Islet of Langerhans (tissue), 1 donor: ENCODE measurements around the gene RAPGEF6.
"Not testable (repeated sequence)": the region's sequence is repeated elsewhere in the genome, so short reads cannot be mapped to it uniquely, and the experiment has no call there.

Experiments used
- FAIRE-seq: peaks from one replicate; lab custom pipeline; 2011; peaks lifted over from hg19 to GRCh38; lab: Jason Lieb, UNC

Gene RAPGEF6

DNA sequence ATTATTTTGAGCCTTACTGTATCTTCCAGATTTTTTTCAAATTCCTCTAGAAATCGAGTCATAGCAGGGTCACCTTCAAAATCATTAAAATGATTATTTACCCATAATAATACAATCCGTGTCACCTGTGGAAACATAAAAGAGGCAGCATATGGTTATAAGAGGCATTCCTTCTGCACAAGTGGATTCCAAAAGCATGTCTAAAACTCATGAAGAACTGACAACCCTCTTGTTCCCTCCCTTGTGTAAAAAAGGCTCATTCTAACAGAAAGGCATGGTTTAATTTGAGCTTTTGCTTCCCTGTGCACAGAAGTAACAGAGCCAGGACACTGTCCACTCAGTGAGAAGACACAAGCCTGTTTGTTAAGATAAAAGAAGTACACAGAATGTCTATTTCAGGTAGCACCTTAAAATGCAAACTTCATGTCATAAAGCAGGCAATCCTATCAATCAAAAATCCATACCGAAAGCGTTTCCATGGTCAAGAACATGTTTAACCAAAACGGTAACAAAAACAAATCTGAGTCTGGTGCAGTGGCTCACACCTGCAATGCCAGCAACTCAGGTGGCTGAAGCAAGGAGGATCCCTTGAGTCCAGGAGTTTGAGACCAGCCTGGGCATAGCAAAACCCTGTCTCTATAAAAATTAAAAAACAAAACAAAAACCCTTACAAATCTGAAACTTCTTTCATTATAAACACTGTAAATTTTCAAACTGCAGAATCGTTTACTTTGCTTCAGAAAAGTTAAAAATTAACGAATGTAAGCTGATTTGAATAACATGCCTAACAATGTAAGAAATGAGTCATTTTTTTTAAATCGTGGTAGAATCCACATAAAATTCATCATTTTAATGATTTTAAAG lies 139.3 kb downstream of the RAPGEF6 start:
- peak; percentile 49 for FAIRE-seq

GRCh38 chr5:131491749-131492148 lies 143.3 kb downstream of the RAPGEF6 start:
- FAIRE-seq = no peak

GRCh38 chr5:131488463-131488862 lies 146.6 kb downstream of the RAPGEF6 start:
- no peak for FAIRE-seq

DNA sequence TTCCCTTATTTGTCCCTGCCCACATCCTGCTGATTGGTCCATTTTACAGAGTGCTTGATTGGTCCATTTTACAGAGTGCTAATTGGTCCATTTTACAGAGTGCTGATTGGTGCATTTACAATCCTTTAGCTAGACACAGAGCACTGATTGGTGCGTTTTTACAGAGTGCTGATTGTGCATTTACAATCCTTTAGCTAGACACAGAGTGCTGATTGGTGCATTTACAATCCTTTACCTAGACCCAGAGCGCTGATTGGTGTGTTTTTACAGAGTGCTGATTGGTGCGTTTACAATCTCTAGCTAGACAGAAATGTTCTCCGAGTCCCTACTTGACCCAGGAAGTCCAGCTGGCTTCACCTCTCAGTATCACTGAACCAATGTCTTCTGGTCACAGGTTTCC lies 147.7 kb downstream of the RAPGEF6 start:
- not testable (repeated sequence) for FAIRE-seq

DNA sequence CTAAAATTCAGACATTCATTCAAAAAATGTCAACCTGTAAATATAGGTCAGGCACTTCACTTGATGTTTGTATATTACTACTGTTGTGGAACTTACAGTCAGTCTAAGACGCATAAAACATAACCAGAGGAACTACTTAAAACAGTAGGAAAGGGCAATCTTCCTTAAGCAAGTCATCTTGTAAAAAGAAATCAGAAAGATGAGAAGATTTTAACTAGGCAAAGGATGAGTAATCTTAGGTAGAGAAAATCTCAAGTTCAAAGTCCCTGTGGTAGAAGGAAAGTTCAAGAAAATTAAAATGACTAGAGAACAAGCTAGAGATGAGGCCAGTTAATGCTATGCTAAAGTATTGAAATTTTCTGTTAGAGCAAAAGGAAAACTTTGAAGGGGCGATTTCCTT lies 152.4 kb downstream of the RAPGEF6 start:
- no peak for FAIRE-seq

DNA sequence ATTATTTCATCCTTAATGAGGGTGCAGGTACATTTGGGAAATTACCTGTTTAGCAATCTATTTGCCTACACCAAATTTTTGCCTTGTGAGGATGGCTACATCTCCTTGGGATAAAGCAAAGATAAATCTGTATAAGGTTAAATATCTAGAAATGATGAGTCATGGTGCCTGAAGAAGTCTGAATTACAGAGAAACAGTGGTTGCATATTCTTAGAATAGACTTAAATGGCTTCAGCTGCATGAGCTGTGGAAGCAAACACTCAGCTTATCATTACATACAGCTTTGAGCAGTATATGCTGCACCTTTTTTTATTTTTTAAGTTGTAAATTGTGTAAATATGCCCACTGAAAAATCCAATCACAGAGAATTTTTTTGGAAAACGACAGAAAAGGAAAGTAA lies 153.5 kb downstream of the RAPGEF6 start:
- no peak for FAIRE-seq

- no peak for FAIRE-seq
Measured at GRCh38 chr5:131475541-131475941, 159.5 kb downstream of the RAPGEF6 start.

DNA sequence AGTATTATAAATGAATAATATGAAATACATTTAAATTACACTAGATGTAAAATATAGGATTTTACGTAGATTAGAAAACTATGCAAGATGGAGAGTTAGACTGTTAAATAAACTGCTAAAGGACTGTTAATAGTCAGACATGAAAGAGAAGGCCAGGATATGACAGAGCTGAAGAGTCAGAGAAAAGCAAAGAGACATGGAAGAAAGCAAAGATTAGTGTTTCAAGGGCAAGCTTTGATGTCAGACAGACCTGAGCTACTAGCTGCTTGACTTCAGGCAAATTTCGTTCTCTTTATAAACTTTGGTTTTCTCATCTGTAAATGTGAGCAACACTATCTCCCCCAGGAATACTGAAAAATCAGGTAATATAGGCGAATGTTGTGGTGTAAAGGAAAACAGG lies 161.3 kb downstream of the RAPGEF6 start:
- FAIRE-seq = no peak

GRCh38 chr5:131466171-131466766 lies 168.8 kb downstream of the RAPGEF6 start:
- no peak for FAIRE-seq

DNA sequence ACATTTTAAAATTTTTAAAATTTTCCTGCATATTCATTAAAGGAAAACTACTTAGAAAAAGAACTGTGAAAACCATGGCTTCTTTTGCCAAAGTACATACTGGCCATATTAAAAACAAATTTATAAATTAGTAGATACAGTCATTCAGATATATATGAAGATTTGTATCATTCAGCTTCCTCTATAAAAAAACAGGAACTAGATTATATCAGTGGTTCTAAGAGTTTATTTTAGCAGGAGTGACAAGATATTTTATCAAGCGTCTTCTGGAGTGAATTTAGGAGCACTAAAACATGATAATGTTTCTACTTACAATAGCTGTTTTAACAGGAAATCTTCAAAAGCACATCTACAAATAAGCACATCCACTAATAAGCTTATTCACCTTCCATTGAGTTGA lies 171.4 kb downstream of the RAPGEF6 start:
- no peak for FAIRE-seq

DNA sequence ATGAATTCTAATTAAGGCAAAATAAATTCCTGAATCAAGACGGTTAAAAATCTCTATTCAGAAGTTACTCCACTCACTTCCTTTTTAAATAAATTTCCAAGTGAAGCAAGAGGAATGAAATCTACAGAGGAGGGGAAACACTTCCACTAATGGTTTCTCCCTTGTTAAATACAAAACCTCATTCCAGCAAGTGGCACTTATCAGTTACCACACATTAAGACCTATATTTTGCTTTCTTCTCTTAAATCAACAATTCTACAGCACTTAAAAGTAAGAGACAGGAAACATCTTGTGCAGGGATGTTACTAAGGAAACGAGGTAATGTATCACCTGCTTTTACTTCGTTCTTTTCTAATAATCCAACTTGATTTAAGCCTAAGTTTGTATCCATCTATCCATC lies 172.6 kb downstream of the RAPGEF6 start:
- FAIRE-seq = no peak

GRCh38 chr5:131461742-131462141 lies 173.3 kb downstream of the RAPGEF6 start:
- no peak for FAIRE-seq

DNA sequence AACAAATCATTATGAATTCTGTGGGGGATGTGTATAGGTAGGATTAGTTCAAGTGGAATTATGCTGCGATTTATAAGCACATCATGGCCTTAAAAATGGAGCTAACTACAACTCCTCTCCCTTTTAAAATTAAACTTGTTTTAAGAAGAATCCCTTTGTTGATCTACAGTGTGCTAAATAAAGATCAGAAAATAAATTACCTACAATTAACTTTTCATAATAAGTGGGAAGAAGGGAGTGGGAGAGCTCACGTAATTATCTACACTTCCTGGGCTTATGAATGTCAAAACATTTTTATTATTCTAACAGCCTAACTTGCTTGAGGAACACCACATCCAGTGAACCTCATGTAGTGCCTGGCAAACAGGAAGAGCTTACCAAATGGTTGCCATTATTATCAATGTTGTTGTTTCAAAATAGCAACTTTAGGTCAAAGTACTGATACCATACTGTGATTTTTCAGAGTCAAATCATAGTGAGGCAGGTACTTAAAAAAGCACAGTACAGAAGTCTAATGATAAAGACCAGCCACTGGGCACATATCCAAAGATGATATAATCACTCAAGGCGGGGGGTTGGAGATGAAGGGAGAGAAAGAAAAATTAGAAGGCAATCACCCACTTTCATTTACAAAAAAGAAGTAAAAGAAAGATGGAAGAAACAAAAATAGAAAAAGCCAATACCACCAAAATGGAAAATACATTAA lies 174.0 kb downstream of the RAPGEF6 start:
- FAIRE-seq = no peak

GRCh38 chr5:131460133-131460532 lies 174.9 kb downstream of the RAPGEF6 start:
- no peak for FAIRE-seq

DNA sequence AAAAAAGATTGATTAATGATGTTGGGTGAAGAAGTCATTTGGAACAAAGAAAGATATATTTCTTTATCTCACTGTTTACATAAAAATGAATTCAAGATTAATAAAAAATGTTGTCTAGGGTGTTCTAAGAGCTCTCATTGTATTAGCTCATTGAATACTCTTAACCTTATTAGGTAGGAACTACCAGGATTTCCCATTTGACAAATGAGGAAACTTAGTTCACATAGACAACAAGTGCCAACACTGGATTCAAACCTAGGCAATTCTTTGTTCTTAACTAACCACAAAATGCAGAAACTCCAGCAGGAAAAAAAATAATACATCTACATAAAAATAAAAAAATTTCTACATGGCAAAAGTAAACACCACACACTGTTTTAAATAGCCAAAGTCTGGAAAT lies 175.8 kb downstream of the RAPGEF6 start:
- FAIRE-seq = no peak

DNA sequence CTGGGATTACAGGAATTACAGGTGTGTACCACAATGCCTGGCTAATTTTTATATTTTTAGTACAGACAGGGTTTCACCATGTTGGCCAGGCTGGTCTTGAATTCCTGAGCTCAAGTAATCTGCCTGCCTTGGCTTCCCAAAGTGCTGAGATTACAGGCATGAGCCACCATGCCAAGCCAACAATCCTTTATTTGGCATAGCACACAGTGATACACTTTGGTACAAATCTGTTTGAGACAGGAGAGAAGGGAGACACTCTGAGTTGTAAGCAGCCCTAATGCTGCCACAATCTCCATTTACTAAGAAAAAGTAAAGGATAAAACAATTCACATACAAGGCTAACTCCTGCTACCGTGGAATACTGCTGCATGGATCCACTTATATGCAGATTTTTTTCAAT lies 177.8 kb downstream of the RAPGEF6 start:
- FAIRE-seq = no peak

DNA sequence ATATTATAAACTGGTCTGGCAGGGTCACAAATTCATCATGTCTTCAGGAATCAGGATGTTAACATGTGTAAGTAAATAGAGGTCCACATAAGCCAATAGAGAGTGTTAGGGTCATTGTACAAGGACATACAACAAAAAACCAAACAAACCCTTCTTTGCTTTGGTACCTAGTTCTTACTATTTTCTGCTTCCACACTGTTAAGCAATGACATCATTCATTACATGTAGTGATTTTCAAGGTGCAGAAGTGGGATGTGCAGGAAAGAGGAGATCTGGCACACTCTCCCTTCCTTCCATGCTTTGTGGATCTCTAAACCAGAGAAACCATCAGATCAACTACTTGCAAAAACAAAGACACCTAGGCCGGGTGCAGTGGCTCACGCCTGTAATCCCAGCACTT lies 184.1 kb downstream of the RAPGEF6 start:
- no peak for FAIRE-seq

DNA sequence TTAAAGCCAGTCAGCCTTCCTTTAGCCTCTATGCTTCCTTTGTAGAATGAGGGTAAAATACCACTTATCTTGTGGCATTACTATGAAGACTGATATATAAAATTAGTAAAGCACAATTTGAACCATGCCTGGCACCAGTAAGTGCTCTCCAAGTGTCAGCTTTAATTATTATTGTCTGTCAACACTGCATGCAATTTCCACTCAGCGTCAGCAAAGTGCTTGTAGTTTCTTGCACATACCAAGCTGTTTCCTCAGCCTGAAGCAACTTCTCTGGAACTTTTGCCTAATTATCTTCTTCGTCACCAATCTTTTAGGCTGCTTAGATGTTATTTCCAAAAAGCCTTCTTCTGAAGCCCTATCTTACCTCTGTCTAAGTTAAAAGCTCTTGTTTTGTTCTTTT lies 193.8 kb downstream of the RAPGEF6 start:
- no peak for FAIRE-seq

GRCh38 chr5:131436081-131436480 lies 198.9 kb downstream of the RAPGEF6 start:
- no peak for FAIRE-seq

DNA sequence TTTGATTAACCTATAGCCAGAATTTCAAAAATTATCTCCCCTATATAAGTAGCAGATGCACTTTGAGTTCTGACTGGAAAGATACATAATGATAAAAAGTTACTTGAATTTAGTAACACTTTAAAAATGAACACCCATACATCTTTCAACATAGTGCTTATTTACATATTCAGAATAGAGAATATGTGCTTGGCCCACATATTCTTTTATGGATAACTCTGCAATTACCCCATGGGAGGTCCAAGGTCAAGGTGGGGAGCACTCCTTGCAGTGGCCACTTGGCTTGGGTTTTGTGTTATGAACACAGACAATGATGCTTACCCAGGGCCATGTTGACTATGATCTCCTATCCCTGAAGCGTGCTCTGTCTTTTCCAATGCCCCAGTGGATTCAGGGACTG lies 201.9 kb downstream of the RAPGEF6 start:
- no peak for FAIRE-seq

- no peak for FAIRE-seq
Measured at GRCh38 chr5:131431794-131432193, 203.2 kb downstream of the RAPGEF6 start.

- FAIRE-seq = no peak
Measured at GRCh38 chr5:131430794-131431193, 204.2 kb downstream of the RAPGEF6 start.

DNA sequence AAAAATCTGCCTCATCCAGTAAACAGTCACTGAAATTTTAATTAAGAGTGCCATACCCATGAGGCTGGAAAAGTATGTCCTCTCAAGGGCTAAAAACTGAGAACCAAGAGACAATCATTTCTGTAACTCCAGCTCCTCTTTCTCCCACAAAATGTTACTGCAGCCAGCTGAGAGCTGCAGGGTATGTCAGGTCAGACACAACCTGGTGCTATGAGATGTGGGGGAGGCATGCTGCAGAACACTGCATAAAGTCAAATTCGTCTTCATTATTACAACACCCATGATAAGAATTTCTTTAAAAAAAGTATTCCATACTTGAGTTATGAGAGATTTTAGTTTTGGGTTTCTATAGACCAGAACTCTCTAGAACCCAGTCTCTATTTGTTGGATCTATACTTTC lies 209.0 kb downstream of the RAPGEF6 start:
- FAIRE-seq = no peak
